GM19372 (cell line): ENCODE results near the gene CREM.

Source experiments
- ATAC-seq: cut with Tn5 transposase; IDR thresholded peaks from one replicate; pipeline ENCODE4 v1.9.1; 2021; ENCODE audit warnings: mild to moderate bottlenecking, low read depth, moderate library complexity; ENCODE audit not compliant: unreplicated experiment

The CREM gene

DNA sequence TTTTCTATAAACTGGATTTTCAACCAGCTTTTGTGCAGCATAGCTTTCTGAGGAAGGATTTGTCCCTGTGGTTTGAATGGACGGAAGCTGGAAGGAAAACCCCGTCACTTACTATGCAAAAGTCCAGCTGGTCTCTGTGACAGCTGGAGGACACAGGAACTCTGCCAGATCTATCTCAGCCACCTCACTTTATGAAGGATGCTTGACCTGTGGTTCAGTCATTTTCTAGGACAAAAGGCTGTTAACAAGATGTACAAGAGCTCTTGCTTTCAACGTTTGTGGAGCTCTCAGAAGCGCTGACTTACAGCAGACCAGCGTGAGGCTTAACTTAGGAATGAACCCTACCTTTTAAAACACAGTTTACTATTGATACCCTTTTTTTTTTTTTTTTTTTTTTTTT, 90.8 kb downstream of the CREM start:
- ATAC-seq: no peak

DNA sequence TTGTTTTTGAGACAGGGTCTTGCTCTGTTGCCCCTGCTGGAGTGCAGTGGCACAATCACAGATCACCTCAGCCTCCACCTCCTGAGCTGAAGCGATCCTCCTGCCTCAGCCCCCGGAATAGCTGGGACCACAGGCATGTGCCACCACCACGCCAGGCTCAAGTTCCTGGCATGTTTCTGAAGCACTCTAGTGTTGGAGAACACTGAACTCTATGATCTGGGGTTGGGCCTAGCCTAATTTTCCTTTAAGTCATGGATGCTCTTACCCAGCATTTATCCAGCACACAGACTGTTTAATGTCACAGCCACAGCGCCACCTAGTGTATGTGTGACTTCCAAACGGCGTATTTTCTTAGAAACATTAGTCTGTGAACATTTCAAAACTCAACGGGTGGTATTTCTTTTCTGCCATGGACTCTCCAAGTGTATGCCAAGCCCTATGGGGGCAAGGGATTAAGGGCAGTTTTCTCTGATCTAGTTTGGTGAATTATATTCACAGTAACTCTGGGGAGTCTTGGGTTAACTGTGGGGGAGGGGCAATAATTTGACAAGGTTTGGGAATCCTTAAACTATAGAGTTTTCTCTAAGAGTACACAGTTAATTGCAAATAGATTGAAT, 91.8 kb downstream of the CREM start:
- peak; percentile 55 for ATAC-seq

DNA sequence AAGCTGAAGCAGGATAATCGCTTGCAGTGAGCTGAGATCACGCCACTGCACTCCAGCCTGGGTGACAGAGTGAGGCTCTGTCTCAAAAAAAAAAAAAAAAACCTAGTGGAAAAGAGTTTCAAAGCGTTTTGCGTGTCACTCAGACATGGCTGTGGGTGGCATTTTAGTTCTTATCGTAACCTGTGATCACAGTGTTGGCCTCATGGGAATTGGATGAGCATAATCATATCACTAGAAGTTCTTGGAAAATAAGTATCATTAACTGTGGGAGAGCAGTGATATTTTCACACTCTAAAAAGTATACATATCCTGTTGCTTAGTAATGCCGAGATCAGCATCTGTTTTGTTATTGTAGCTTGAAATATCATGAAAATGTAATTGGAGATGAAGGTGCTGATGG, 92.6 kb downstream of the CREM start:
- ATAC-seq: no peak

DNA sequence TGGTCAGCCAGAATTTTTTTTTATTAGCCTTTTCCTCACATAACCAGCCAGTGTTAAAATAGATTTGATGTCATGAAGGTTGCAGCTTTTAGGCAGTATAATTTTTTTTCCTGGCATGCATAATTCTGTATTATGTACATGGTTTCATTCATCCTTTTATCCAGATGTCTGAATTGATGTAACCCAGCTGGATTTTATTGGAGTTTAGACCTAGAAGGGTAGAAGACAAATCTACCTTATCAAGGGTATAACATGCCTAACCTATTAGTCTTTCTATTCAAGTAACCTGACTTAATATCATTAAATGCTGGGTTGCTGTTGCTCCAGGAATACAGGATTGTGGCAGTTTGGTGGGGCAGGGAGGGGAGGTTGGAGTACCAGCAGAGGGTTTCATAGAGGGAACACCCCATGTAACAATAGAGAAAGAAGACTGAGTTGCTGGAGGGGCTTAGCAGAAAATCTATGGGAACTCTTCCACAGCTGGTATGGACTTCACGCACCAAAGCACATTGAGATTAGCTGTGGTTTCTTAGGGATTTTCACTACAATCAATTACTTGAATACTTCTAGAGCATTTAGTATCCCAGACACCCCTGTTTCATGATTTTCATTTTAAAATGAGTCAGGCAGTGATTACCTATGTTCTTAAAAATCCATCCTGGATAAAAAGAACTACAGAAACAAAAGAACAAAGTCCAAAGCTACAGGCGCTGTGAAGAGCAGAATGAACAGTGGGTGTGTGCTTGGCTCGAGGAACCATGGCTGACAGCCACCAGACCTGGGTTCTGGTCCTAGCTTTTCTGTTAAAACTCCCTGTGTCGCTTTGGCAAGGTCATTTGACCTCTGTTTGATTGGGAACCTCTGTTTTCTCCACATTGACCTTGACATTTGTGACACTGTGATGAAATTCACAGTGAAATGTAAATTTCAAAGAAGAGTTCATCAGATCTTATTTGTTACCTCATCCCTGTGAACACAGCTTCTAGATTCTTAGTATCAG, 93.5 kb downstream of the CREM start:
- ATAC-seq: no peak

DNA sequence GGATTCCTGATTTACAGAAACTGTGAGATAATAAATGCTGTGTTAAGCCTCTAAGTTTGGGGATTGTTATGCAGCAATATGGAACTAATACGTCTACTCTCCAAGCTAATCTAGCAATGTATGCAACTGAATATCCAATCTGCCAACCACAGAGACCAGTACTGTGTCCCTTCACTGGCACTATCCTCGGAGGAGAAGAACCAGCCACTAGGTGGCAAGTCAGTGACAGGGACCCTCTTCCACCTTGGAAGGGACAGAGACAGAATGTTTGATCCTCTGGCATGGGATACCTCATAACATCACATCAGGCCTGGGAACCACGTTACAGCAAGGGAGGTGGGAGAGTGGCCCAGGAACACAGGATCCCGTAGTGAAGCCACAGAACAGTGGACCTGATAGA, 96.4 kb downstream of the CREM start:
- no peak for ATAC-seq

DNA sequence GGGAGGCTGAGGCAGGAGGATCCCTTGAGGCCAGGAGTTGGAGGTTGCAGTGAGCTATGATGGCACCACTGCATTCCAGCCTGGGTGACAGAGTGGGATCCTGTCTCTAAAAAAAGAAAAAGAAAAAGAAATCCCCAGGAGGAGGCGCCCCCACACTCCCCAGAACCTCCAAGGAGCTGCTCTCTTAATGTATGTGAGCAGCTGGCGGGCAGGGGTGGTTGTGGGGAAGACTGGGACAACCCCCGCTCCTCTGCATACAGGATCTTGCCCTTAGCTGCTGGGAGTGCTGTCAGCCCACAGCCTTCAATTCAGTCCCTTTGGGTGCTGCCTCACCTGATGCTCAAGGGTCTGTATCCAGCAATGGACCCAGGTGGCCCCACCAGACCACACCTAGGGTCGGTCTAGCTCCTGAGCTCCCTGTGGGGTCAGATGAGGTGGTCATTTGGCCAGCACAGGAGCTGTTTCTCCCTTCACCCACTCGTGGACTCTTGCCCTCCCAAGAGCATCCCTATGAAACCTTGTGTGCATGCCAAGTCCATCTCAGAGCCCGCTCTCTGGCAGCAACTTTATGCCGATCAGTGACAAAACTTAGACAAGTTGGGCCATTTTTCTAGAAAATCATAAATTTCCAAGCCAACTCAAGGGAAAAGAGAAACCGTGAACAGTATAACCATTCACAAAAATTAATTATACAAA, 97.5 kb downstream of the CREM start:
- ATAC-seq: no peak

DNA sequence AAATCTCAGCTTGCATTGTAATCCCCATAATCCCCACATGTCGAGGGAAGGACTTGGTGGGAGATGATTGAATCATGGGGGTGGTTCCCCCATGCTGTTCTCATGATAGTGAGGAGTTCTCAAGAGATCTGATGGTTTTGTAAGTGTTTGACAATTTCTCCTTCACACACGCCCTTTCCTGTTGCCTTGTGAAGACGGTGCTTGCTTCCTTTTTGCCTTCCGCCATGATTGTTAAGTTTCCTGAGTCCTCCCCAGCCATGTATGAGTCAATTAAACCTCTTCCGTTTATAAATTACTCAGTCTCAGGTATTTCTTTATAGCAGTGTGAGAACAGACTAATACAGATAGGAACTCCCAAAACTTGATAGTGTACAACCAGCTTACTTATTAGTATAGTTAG, 98.6 kb downstream of the CREM start:
- no peak for ATAC-seq

DNA sequence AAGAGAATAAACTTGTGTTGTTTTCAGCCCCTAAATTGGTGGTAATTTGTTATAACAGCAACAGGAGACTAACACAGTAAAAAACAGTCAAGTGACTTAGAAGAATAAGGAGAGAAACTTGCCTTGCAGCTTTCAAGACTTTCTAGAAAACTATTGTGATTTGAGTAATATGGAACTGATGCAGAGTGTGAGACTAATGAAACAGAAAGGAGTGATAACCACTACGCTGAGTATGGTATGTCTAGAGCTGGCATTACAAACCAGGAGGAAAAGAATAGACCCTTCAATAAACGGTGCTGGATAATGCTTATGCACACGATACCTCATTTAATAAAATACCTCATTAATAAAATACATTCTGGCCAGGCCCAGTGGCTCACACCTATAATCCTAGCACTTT, 99.9 kb downstream of the CREM start:
- ATAC-seq: no peak

DNA sequence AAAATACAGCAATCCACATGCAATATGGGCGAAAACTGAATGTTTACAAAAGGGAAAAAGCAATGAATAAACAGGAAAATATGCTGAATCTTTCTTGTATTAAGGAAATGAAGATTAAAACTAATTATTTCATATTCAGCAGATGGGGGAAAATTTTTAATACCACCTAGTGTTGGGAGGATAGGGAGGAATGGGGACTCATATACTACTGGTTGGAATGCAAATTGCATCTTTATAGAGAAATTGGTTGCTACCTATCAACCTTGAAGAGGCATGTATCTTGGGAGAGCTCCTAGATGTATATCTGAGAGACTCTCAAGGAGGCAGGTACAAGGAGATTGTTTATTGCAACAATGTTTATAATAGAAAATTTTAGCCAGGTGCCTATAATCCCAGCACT, 101.4 kb downstream of the CREM start:
- no peak for ATAC-seq

DNA sequence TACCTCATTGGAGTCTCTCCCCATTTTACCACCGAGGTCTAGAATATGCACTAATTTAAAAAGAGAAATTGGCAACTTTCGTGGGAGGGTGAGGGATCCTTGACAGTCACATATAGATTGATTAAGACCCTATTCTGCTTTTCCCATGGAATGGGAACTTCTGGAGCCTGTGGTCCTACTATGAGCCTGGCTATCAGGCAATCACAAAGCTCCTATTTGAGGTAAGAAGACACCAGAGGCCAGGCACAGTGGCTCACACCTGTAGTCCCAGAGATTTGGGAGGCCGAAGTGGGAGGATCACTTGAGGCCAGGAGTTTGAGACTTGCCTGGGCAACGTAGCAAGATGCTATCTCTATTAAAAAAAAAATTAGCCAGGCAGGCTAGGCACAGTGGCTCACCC, 105.0 kb downstream of the CREM start:
- ATAC-seq: no peak

DNA sequence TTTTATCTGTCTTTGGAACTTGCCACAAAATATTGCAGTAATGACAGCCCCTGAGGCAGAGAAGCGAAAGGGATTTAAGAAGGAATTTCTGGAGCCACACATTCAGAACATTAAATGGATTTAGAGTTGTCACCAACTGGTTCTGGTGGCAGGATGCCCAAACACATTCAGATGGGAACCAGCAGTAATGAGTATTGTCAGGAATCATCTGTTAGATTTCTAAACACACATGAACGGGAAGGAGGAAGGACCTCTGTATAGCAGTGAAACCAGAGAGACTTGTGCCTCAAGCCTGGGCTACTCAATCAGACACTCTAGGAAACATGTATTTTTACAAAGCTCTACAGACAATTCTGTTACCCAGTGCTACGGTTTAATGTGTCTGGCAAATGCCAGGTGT, 105.9 kb downstream of the CREM start:
- no peak for ATAC-seq

DNA sequence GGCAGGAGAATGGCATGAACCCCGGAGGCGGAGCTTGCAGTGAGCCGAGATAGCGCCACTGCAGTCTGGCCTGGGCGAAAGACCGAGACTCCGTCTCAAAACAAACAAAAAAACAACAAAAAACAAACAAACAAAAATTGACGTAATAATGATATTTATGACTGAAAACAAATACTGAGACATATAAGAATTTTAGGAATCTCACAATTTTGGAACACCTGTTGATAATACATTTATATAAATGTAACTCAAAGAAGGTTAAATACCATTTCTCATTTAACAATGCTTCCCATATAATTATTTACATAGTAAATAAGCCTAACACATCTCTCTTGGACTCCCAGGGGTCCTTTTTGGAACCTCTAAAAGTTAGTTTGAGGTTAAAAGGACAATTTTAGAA, 107.4 kb downstream of the CREM start:
- ATAC-seq: no peak

DNA sequence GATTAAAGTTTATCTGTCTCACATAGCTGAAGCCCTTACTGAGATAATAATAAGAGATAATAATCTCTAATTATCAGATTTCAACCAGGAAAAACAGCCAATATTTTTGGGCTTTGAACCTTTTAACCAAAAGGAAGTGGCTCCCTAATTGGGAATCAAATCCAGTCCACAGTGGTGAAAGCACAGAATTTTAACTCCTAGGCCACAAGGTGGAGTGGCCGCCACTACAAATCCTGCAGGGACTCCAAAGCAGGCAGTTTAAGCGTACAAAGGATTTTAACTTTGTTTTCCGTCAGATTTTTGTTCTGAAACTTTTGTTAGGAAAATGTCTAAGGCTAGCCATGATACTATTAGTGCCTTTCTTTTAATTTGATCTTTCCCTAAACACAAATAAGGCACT, 110.1 kb downstream of the CREM start:
- no peak for ATAC-seq

DNA sequence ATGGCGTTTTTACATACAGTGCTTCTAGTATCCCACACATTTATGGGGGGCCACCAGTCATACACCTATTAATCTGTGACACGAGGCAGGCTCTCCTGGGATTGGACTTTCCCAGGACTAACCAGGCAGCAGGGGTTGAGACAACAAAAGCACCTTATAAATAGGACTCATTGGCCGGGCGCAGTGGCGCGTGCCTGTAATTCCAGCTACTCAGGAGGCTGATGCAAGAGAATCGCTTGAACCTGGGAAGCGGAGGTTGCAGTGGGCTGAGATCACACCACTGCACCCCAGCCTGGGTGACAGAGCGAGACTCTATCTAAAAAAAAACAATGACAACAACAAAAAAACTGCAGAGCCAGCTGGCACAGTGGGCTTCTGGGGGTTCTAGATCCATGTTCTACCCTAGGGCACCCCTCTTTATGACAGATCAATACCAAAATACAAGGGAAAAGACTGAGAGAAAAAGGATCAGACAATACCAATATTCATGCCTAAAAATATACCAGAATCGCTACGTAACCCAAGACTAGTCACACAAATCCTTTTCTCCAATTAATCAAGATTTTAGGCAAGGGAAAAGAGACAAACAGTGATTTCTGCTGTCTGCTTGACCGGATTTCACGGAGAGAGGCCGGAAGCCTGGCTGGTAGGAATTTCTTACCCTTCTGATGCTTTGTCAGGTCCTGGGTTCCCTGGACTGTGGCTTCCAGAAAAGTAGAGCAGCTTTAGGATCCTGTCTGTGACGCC, 111.3 kb downstream of the CREM start:
- no peak for ATAC-seq

DNA sequence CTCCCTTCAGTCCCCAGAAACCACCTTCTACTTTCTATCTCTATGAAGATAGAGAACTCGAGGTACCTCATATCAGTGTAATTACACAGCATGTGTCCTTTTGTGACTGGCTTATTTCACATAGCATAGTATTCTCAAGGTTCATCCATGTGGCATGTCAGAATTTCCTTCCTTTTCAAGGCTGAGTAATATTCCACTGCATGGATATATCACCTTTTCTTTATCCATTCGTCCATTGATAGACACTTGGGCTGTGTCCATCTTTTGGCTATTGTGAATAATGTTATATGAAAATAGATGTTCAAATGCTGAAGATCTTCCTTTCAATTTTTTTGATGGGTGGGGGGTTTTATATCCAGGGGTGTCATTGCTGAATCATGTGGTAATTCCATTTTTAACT, 117.9 kb downstream of the CREM start:
- ATAC-seq: no peak

DNA sequence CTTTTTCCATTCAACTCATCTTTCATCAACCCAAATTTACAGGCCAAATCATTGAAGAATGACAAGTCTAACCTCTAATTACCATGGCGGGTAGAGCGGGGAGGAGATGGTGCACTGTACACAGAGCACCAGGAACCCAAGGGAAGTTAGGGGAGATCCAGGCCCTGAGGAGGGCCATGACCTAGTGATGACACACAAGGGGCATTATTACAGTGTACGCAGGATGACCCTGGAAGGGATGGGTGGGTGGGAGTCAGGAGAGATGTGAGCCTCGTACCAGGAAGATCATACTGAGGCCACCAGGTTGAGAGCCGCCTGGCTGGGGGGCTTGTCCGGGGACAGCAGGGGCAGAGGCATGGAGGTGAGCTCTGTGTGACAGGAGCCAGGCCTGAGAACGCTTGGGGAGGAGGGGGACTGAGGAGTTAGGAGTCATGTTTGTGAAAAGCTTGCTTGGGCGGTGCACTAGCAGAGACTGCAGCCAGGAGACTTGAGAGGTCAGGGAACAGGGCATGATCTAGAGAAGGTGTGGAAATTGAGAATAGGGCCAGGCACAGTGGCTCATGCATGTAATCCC, 120.2 kb downstream of the CREM start:
- ATAC-seq: no peak

DNA sequence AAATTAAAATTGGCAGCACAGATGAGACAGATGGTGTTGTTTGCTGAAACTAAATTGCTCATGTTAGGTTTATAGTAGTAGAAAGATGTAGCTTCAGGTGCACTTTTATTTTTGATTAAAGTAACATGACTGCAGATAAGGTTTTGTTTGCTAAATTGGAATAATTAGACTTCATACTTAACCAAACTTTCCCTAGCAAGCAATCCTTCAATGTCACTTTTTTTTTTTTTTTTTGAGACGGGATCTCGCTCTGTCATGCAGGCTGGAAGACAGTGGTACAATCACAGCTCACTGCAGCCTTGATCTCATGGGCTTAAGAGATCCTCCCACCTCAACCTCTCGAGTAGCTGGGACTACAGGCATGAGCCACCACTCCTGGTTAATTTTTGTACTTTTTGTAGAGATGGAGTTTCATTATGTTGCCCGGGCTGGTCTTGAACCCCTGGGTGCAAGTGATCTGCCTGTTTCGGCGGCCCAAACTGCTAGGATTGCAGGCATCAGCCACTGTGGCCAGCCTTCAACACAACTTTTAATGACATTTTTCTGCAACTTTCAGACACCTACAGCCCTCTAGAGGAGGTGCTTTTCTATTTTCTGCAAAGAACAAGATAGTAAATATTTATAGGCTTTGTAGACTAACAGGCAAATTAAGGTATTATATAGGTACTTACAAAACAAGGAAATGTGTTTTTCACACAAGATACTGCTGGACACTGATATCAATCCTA, 124.9 kb downstream of the CREM start:
- no peak for ATAC-seq

DNA sequence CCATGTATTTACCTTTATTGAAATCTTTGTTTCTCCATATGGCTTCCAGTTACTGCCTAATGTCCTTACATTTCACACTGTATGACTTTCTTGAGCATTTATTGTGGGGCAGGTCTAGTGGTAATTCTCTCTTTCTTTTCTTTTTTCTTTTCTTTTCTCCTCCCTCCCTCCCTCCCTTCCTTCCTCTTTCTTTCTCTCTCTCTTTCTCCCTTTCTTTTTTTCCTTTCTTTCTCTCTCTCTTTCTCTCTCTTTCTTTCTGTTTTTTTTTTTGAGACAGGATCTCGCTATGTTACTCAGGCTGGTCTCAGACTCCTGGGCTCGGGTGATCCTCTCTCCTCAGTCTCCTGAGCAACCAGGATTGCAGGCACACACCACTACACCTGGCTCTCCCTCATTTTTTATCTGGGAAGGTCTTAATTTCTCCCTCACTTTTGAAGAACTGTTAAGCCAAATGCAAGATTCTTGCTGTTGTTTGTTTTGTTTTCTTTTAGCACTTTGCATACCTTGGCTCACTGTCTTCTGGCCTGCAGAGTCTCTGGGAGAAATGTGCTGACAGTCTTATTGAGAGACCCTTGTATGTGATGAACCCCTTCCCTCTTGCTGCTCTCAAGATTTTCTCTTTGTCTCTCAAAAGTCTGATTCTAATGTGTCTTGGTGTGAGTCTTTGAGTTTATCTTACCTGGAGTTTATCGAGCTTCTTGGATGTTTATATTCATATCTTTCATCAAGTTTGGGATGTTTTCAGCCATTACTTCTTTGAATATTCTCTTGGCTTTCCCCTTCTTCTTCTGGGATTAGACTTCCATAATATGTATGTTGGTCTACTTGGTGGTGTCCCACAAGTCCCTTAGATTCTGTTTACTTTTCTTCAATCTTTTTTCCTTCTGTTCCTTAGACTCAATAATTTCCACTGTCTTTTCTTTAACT, 130.7 kb downstream of the CREM start:
- no peak for ATAC-seq
